H1 (cell line): ENCODE data around the gene ENKD1. TPM values are rescaled to one million over a fixed set of nuclear protein-coding genes. Genes with fewer than 3 reads are reported as not detected.

Experiments used
- CREB1 ChIP-seq: IDR thresholded peaks from 2 replicates; pipeline ENCODE4 v1.6.1; 2012; ENCODE audit warnings: inconsistent platforms
- CTCF ChIP-seq, 3 experiments: IDR thresholded peaks; 1 replicate in 2 of 3; 2 replicates in 1 of 3; pipeline versions ENCODE4 v1.5.1 to v1.6.1; 2011; ENCODE audit warnings: low read length in 3 of 3, mild to moderate bottlenecking in 3 of 3, inconsistent platforms in 2 of 3, low read depth in 1 of 3, moderate library complexity in 1 of 3; ENCODE audit not compliant: insufficient read depth in 1 of 3; ENCODE audit errors: control extremely low read depth in 1 of 3
- JUN ChIP-seq: IDR thresholded peaks from 2 replicates; pipeline ENCODE4 v1.6.1; 2011; ENCODE audit warnings: low read depth, mild to moderate bottlenecking, improper control_type of control experiment, low read length
- POU5F1 ChIP-seq: IDR thresholded peaks from 2 replicates; pipeline ENCODE4 v1.6.1; 2011; ENCODE audit warnings: low read depth, mild to moderate bottlenecking, low read length, moderate library complexity
- SAP30 ChIP-seq: fragments of 300-600 bp; sonication (generic); IDR thresholded peaks from 2 replicates; pipeline ENCODE4 v1.7.1; 2012; ENCODE audit warnings: low read length, moderate library complexity, mild to moderate bottlenecking, inconsistent platforms; ENCODE audit not compliant: insufficient read depth, insufficient replicate concordance
- SP1 ChIP-seq: IDR thresholded peaks from 2 replicates; pipeline ENCODE4 v1.6.1; 2011; ENCODE audit warnings: low read depth, low read length
- TCF12 ChIP-seq: IDR thresholded peaks from 2 replicates; pipeline ENCODE4 v1.6.1; 2011; ENCODE audit warnings: low read depth, mild to moderate bottlenecking, low read length
- polyA plus RNA-seq, 7 experiments: library from polyadenylated mRNA; depleted of rRNA in 3 of 7; stranded (reverse) in 5 of 7; unstranded in 2 of 7; fragments of >200 nt in 5 of 7; fragments of 200-250 nt in 2 of 7; gene quantifications; 1 replicate in 5 of 7; 2 replicates in 1 of 7; 4 replicates in 1 of 7; pipeline versions ENCODE4 v1.2.1 to v1.2.3, GENCODE V29; 2011 to 2013; ENCODE audit warnings: missing spikeins in 2 of 7, mixed read lengths in 2 of 7
- total RNA-seq: library from RNA; stranded (reverse); fragmentation: NEBNext Ultra II Directional; extraction: Animal tissue kit (Norgen Biotek cat#: 25700); gene quantifications from 2 replicates; pipeline ENCODE4 v1.2.1, GENCODE V29; 2021

ENKD1 gene
- total and polyA plus RNA-seq, 2 of the 8 experiments (the other 6 are each of a cell fraction or from before 2014, with no cell fraction given) = 12.9 to 16.1 TPM

DNA sequence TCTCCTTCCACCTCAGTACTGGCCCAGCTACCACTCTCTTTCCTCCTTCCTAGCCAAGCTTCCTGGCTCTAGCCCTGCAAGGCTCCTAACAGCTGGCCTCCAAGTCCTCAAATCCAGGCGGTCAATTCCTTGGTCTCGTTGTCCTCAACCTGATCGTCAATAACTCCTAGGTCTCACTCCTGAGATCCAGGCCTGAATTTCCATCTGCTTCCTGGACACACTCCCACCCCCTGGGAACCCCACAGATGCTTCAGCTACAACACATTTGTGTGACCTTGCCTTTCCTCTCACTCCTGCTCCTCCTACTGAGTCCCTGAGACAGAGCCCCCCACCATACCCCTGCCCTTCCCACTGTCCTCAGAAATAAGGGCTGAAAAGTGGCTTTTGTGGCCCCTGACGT is 2.3 kb downstream of the ENKD1 start (continued):
- TF ChIP-seq CTCF (IDR thresholded peaks at IDR 0.05; ENCODE audit: control extremely low read depth in 1 of 3, insufficient read depth in 1 of 3, low read depth in 1 of 3, low read length in 3 of 3) = no peak
- TF ChIP-seq POU5F1 = no peak
- TF ChIP-seq TCF12 = no peak
- no peak for TF ChIP-seq SP1
- TF ChIP-seq CREB1 = no peak
- TF ChIP-seq JUN = no peak
- TF ChIP-seq SAP30 = no peak
